GM12878 (cell line): ENCODE measurements around the gene TMEM41A. TPM values are rescaled to one million over a fixed set of nuclear protein-coding genes. Genes with fewer than 3 reads are reported as not detected.

Source experiments
- ATF3 ChIP-seq: IDR thresholded peaks from 2 replicates; pipeline ENCODE4 v1.6.1; 2011; ENCODE audit warnings: low read depth, mild to moderate bottlenecking, low read length, moderate library complexity, borderline replicate concordance; ENCODE audit errors: extremely low read depth
- BHLHE40 ChIP-seq, 2 experiments: fragments of 450-650 bp in 1 of 2; IDR thresholded peaks; 2 replicates each; pipeline ENCODE4 v1.6.1; 2011 to 2017; ENCODE audit warnings: low read depth in 2 of 2, borderline replicate concordance in 1 of 2, improper control_type of control experiment in 1 of 2, low read length in 1 of 2, mild to moderate bottlenecking in 1 of 2
- CBX3 ChIP-seq: fragments of 200-600 bp; sonication (generic); IDR thresholded peaks from 2 replicates; pipeline ENCODE4 v1.6.1; 2016; ENCODE audit warnings: low read depth, borderline replicate concordance
- CEBPB ChIP-seq, 2 experiments: fragments of 150-350 bp in 1 of 2; IDR thresholded peaks; 2 replicates each; pipeline ENCODE4 v1.6.1; 2012 to 2014; ENCODE audit warnings: low read depth in 2 of 2, low read length in 2 of 2, borderline replicate concordance in 1 of 2, inconsistent platforms in 1 of 2
- CHD2 ChIP-seq: IDR thresholded peaks from 2 replicates; pipeline ENCODE4 v1.6.1; 2011; ENCODE audit warnings: low read depth, low read length, improper control_type of control experiment, borderline replicate concordance
- CREB1 ChIP-seq: IDR thresholded peaks from 2 replicates; pipeline ENCODE4 v1.6.1; 2012; ENCODE audit warnings: low read depth, mild to moderate bottlenecking, inconsistent platforms
- DPF2 ChIP-seq: fragments of 450-650 bp; IDR thresholded peaks from 2 replicates; pipeline ENCODE4 v1.6.1; 2017; ENCODE audit warnings: mild to moderate bottlenecking
- EED ChIP-seq: sonication (generic); IDR thresholded peaks from 2 replicates; pipeline ENCODE4 v1.6.1; 2016; ENCODE audit warnings: antibody characterized with exemption, low read depth
- EGR1 ChIP-seq, 2 experiments: IDR thresholded peaks; 1 replicate in 1 of 2; 2 replicates in 1 of 2; pipeline ENCODE4 v1.6.1; 2011 to 2012; ENCODE audit warnings: low read depth in 2 of 2, low read length in 2 of 2, borderline replicate concordance in 1 of 2, mild to moderate bottlenecking in 1 of 2, moderate library complexity in 1 of 2
- ESRRA ChIP-seq: IDR thresholded peaks from 2 replicates; pipeline ENCODE4 v1.6.1; 2012; ENCODE audit warnings: mild to moderate bottlenecking, low read length, improper control_type of control experiment
- HDAC6 ChIP-seq: fragments of 200-600 bp; sonication (generic); IDR thresholded peaks from one replicate; pipeline ENCODE4 v1.8.0; 2017; ENCODE audit warnings: antibody characterized with exemption; ENCODE audit not compliant: unreplicated experiment
- IKZF1 ChIP-seq: fragments of 450-650 bp; conservative IDR thresholded peaks from 2 replicates; pipeline ENCODE4 v1.6.1; 2017; ENCODE audit warnings: antibody characterized with exemption, mild to moderate bottlenecking
- JUND ChIP-seq: IDR thresholded peaks from 2 replicates; pipeline ENCODE4 v1.6.1; 2012; ENCODE audit warnings: low read depth, mild to moderate bottlenecking, low read length, improper control_type of control experiment, moderate library complexity
- NFIC ChIP-seq: IDR thresholded peaks from 2 replicates; pipeline ENCODE4 v1.6.1; 2012; ENCODE audit warnings: low read depth, mild to moderate bottlenecking, inconsistent platforms, low read length, moderate library complexity
- NRF1 ChIP-seq: conservative IDR thresholded peaks from 2 replicates; pipeline ENCODE4 v1.6.1; 2011; ENCODE audit warnings: mild to moderate bottlenecking, low read depth, low read length, improper control_type of control experiment
- POLR2AphosphoS5 ChIP-seq: IDR thresholded peaks from 2 replicates; pipeline ENCODE4 v1.6.1; 2011; ENCODE audit warnings: mild to moderate bottlenecking, low read length, inconsistent platforms
- POU2F2 ChIP-seq: IDR thresholded peaks from 3 replicates; pipeline ENCODE4 v1.6.1; 2011; ENCODE audit warnings: low read depth, mild to moderate bottlenecking, low read length, borderline replicate concordance
- SMARCA5 ChIP-seq: fragments of 450-650 bp; IDR thresholded peaks from 2 replicates; pipeline ENCODE4 v1.6.1; 2017; ENCODE audit warnings: mild to moderate bottlenecking
- YY1 ChIP-seq: IDR thresholded peaks from 2 replicates; pipeline ENCODE4 v1.6.1; 2011; ENCODE audit warnings: low read depth, mild to moderate bottlenecking, low read length
- ZBTB40 ChIP-seq: fragments of 450-650 bp; IDR thresholded peaks from 2 replicates; pipeline ENCODE4 v1.6.1; 2016; ENCODE audit warnings: mild to moderate bottlenecking, moderate library complexity, borderline replicate concordance
- ZNF217 ChIP-seq: fragments of 450-650 bp; IDR thresholded peaks from 2 replicates; pipeline ENCODE4 v1.6.1; 2017; ENCODE audit warnings: antibody characterized with exemption, mild to moderate bottlenecking
- polyA plus RNA-seq, 11 experiments: library from polyadenylated mRNA; depleted of rRNA in 4 of 11; unstranded in 6 of 11; stranded (reverse) in 5 of 11; fragments of >200 nt; fragmentation: Nextera tagmentation in 4 of 11; fragmentation: Illumina TruSeq in 1 of 11; extraction: Ambion mirVana in 4 of 11; extraction: Trizol in 1 of 11; gene quantifications; 1 replicate in 1 of 11; 2 replicates in 10 of 11; pipeline versions ENCODE4 v1.2.1 to v1.2.3, GENCODE V29; 2011 to 2016; ENCODE audit warnings: inconsistent platforms in 2 of 11, missing spikeins in 2 of 11, low read depth in 1 of 11
- total RNA-seq, 4 experiments: library from RNA; depleted of rRNA in 3 of 4; stranded (reverse); fragments of >200 nt in 3 of 4; fragmentation: Illumina TruSeq in 1 of 4; extraction: Trizol in 1 of 4; gene quantifications; 2 replicates each; pipeline versions ENCODE4 v1.2.1 to v1.2.3, GENCODE V29; 2013 to 2021
- TF ChIP-seq, protein P1 (sequence below): fragments of 450-650 bp; IDR thresholded peaks from 2 replicates; pipeline ENCODE4 v1.6.1; 2017; ENCODE audit warnings: mild to moderate bottlenecking, moderate library complexity

The TMEM41A gene
- total and polyA plus RNA-seq, 10 of the 15 experiments (the other 5 are each of a cell fraction or from before 2014, with no cell fraction given) = 13.9 to 33.2 (median 21.8) TPM

- TF ChIP-seq ATF3 (no peak), DPF2 (peak; percentile 77; the same call in 1 of the 2 replicates), IKZF1 (peak; percentile 94), CHD2 (peak; percentile 74), BHLHE40 (IDR thresholded peaks at IDR 0.05; ENCODE audit: borderline replicate concordance in 1 of 2, low read depth in 2 of 2, low read length in 1 of 2) (peak; percentile 55 to 80; a peak in 2 of 4 replicates), POU2F2 (peak; percentile 91), ESRRA (peak; percentile 77; the same call in 1 of the 2 replicates), EGR1 (IDR thresholded peaks at IDR 0.05; ENCODE audit: borderline replicate concordance in 1 of 2, low read depth in 2 of 2, low read length in 2 of 2) (peak; percentile 78 to 83), HDAC6 (no peak), YY1 (peak; percentile 93), NFIC (no peak), CBX3 (no peak), ZBTB40 (peak; percentile 96), NRF1 (no peak), POLR2AphosphoS5 (peak; percentile 92), SMARCA5 (peak; percentile 84), JUND (0 out of 2 replicates have a peak, but pooled peaks have one; percentile 16), EED (peak; percentile 73), CREB1 (peak; percentile 83), CEBPB (IDR thresholded peaks at IDR 0.05; ENCODE audit: borderline replicate concordance in 1 of 2, low read depth in 2 of 2, low read length in 2 of 2) (no peak), ZNF217 (no peak)
- TF ChIP-seq, protein P1, sequence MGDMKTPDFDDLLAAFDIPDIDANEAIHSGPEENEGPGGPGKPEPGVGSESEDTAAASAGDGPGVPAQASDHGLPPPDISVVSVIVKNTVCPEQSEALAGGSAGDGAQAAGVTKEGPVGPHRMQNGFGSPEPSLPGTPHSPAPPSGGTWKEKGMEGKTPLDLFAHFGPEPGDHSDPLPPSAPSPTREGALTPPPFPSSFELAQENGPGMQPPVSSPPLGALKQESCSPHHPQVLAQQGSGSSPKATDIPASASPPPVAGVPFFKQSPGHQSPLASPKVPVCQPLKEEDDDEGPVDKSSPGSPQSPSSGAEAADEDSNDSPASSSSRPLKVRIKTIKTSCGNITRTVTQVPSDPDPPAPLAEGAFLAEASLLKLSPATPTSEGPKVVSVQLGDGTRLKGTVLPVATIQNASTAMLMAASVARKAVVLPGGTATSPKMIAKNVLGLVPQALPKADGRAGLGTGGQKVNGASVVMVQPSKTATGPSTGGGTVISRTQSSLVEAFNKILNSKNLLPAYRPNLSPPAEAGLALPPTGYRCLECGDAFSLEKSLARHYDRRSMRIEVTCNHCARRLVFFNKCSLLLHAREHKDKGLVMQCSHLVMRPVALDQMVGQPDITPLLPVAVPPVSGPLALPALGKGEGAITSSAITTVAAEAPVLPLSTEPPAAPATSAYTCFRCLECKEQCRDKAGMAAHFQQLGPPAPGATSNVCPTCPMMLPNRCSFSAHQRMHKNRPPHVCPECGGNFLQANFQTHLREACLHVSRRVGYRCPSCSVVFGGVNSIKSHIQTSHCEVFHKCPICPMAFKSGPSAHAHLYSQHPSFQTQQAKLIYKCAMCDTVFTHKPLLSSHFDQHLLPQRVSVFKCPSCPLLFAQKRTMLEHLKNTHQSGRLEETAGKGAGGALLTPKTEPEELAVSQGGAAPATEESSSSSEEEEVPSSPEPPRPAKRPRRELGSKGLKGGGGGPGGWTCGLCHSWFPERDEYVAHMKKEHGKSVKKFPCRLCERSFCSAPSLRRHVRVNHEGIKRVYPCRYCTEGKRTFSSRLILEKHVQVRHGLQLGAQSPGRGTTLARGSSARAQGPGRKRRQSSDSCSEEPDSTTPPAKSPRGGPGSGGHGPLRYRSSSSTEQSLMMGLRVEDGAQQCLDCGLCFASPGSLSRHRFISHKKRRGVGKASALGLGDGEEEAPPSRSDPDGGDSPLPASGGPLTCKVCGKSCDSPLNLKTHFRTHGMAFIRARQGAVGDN = peak; percentile 45
These were observed at the start of gene TMEM41A (continued) for GRCh38 chr3:185498503-185499396.
